ENCODE measurements around the gene SERPINB13. TPM values are rescaled to one million over a fixed set of nuclear protein-coding genes. Genes with fewer than 3 reads are reported as not detected.

Gene SERPINB13
- total RNA-seq, 1 donor from 2014 or later = not detected

- no peaks in the 10 kb centered on the region for H3K4me1 ChIP-seq
- H3K27me3 ChIP-seq = no peaks in the 10 kb centered on the region
- H3K9me3 ChIP-seq = no peaks in the 10 kb centered on the region
- no peak overlapping the region for H3K4me3 ChIP-seq
- ATAC-seq (no peak), DNase-seq (no peak)
- H3K36me3 ChIP-seq = no peaks in the 10 kb centered on the region
- no peak overlapping the region for H3K27ac ChIP-seq
- no peak for TF ChIP-seq CTCF (IDR thresholded peaks at IDR 0.05)
- intact Hi-C loops (cut with DNase I) = no loop called here
These were observed 16.2 kb downstream of the SERPINB13 start for GRCh38 chr18:63603355-63603754.

- Histone ChIP-seq H3K36me3 (no peaks in the 10 kb centered on the region), H3K27me3 (no peaks in the 10 kb centered on the region), H3K9me3 (no peaks in the 10 kb centered on the region), H3K4me1 (no peaks in the 10 kb centered on the region), H3K27ac (no peak overlapping the region), H3K4me3 (no peak overlapping the region)
- intact Hi-C loops (cut with DNase I) = no loop called here
- TF ChIP-seq CTCF (IDR thresholded peaks at IDR 0.05) = no peak
- no peak for DNase-seq
- ATAC-seq = no peak
These were observed 16.6 kb downstream of the SERPINB13 start for GRCh38 chr18:63603772-63604171.

- Histone ChIP-seq H3K27me3 (no peaks in the 10 kb centered on the region), H3K27ac (no peak overlapping the region), H3K36me3 (no peaks in the 10 kb centered on the region), H3K4me3 (no peak overlapping the region), H3K4me1 (no peaks in the 10 kb centered on the region), H3K9me3 (no peaks in the 10 kb centered on the region)
- intact Hi-C loops (cut with DNase I) = no loop called here
- no peak for TF ChIP-seq CTCF (IDR thresholded peaks at IDR 0.05)
- DNase-seq (no peak), ATAC-seq (no peak)
These were observed 17.8 kb downstream of the SERPINB13 start for GRCh38 chr18:63604791-63605567.

GRCh38 chr18:63606526-63606925, 19.4 kb downstream of the SERPINB13 start:
- no peaks in the 10 kb centered on the region for H3K9me3 ChIP-seq
- H3K27ac ChIP-seq = no peak overlapping the region
- no peaks in the 10 kb centered on the region for H3K36me3 ChIP-seq
- DNase-seq (no peak), ATAC-seq (no peak)
- no peaks in the 10 kb centered on the region for H3K4me1 ChIP-seq
- H3K4me3 ChIP-seq = no peak overlapping the region
- TF ChIP-seq CTCF (IDR thresholded peaks at IDR 0.05) = no peak
- no peaks in the 10 kb centered on the region for H3K27me3 ChIP-seq
- intact Hi-C loops (cut with DNase I) = no loop called here

GRCh38 chr18:63613420-63613819, 26.3 kb downstream of the SERPINB13 start:
- no peak for TF ChIP-seq CTCF (IDR thresholded peaks at IDR 0.05)
- no peak for DNase-seq

More at GRCh38 chr18:63613420-63613819, 26.3 kb downstream of the SERPINB13 start:
- intact Hi-C loops (cut with DNase I) = no loop called here
- no peak overlapping the region for H3K27ac ChIP-seq
- no peak for ATAC-seq
- H3K27me3 ChIP-seq = no peaks in the 10 kb centered on the region
- no peaks in the 10 kb centered on the region for H3K4me1 ChIP-seq
- no peak overlapping the region for H3K4me3 ChIP-seq
- no peaks in the 10 kb centered on the region for H3K36me3 ChIP-seq
- H3K9me3 ChIP-seq = no peaks in the 10 kb centered on the region

Measured in upper lobe of right lung (tissue), 1 donor.